Dedifferentiated amniotic fluid mesenchymal stem cell (primary cell): ENCODE data around the gene CRADD.

Experiments
- DNase-seq: peaks from one replicate; pipeline ENCODE4 v3.0.0-alpha.2; 2016; ENCODE audit errors: extremely low spot score

The CRADD gene

DNA sequence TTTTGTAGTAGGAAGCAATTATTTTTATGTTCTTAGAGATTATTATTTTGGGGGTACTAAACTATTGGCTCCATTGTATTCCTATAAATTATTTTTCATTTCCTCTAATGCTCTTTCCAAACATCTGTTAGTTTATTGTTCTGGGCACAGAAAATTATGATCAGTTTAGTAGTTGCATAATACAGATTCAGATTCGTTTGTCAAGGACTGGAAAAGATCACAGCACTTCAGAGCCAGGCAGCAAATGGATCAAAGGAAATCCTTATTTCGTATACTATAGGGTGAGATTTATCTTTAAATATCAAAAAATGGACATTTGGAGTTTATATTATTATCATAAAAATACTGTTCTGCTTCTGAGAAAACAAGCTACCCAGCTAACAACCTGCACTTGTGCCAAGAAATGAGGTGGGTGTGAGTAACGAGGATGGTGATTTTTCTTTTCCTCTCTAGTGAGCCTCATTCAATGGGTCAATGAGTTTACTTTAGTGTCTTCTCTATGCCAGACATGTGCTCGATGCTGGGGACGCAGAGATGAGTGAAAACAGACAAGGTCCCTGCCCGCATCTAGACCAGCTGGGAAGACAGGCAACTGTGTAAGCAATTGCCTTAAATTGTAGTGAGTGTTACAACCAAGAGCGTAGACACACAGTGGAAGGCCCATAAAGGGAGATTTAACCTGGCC lies 262.6 kb downstream of the CRADD start:
- DNase-seq = no peak

DNA sequence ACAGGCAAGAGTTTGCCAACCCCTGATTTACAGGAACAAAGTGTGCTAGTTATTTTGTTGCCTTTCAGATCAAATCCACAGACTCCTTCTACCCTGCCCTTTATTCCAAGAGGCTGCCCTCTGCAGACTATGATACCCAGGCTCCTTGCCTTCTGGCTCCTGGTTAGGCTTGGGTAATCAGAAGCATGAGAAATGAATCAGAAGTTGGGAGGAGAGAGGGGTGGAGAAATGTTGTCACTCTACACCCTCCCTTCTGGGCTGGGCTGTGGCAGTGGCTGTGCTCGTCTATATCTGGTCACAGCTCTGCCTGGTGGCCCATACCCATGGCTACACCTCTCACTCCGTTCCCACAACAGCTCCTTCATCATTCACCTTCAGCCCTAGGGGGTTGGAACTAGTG lies 266.6 kb downstream of the CRADD start:
- DNase-seq = peak; percentile 26

DNA sequence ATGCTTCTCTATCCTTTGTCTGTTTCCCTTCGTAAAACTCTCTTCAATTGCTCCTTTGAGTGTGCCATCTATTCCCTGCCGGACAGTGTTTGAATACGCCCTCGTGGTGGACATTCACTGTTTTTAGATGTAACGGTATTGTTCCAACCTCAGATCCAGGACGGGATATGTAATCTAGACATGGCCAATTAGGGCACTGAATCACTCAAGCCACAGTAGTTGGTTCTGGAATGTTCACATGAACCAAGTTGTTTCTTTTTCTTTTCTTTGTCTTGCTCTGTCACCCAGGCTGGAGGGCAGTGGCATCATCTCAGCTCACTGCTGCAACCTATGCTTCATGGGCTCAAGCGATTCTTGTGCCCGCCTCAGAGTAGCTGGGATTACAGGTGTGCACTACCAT lies 267.0 kb downstream of the CRADD start:
- DNase-seq = no peak
